HCT116 (cell line): ENCODE results near the gene OSBP2.

Source experiments
- JUND ChIP-seq: IDR thresholded peaks from 2 replicates; pipeline ENCODE4 v1.6.1; 2012
- MAX ChIP-seq: IDR thresholded peaks from 2 replicates; pipeline ENCODE4 v1.6.1; 2012
- POLR2A ChIP-seq: IDR thresholded peaks from 2 replicates; pipeline ENCODE4 v1.7.0; 2011; ENCODE audit warnings: borderline replicate concordance; ENCODE audit not compliant: insufficient read depth, insufficient read length; ENCODE audit errors: extremely low read depth
- RAD21 ChIP-seq: IDR thresholded peaks from 2 replicates; pipeline ENCODE4 v1.6.1; 2012; ENCODE audit warnings: low read depth, mild to moderate bottlenecking
- SP1 ChIP-seq: IDR thresholded peaks from 2 replicates; pipeline ENCODE4 v1.6.1; 2012; ENCODE audit warnings: low read depth
- ZNF274 ChIP-seq: fragments of 200-500 bp; sonication (Bioruptor generic); IDR thresholded peaks from 2 replicates; pipeline ENCODE4 v1.6.1; 2014; ENCODE audit warnings: mild to moderate bottlenecking, low read depth, low read length, inconsistent platforms
- TF ChIP-seq, protein P1 (sequence below), 3 experiments: fragments of 200-600 bp in 1 of 3; sonication (generic) in 1 of 3; IDR thresholded peaks in 2 of 3; conservative IDR thresholded peaks in 1 of 3; 2 replicates each; pipeline ENCODE4 v1.5.1; 2012 to 2017; ENCODE audit warnings: low read depth in 2 of 3, low read length in 2 of 3, antibody characterized with exemption in 1 of 3, borderline replicate concordance in 1 of 3, control low read depth in 1 of 3, mild to moderate bottlenecking in 1 of 3, mixed read lengths in 1 of 3, mixed run types in 1 of 3, moderate library complexity in 1 of 3; ENCODE audit not compliant: insufficient read depth in 1 of 3

DNA sequence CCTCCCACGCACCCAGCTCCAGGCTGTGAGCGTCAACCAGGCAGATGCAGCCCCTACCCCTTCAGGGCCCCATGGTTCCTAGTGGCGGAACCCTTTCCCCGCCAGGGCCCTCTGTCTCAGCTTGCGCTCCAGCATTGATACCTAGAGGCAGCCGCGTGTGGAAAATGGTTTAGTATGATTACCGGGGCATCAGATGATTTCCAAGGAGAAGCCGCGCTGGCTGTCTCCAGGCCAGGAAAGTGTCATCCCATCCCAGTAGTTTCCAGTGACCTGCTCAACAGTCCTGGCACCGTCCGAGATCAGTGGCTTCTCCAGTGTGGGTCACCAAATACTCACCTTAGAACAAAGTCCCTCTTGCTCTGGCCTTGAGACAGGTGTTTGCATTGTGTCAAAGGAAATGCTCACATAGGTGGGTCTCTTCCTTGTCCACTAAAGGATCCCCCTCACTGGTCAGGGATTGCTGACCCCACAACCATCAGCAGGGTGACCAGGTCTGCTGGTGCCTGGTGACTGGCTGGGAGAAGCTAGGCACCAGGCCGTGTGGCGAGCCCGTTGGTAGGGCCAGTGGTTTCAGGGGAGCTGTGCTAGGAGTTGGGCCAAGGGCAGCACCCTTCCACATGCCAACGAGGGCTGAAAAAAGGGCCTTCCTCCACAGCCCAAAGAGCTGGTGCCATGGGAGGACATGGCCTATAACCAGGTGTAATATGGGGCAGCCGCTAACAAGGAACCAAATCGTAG is 164.5 kb downstream of the OSBP2 start:
- TF ChIP-seq, protein P1, sequence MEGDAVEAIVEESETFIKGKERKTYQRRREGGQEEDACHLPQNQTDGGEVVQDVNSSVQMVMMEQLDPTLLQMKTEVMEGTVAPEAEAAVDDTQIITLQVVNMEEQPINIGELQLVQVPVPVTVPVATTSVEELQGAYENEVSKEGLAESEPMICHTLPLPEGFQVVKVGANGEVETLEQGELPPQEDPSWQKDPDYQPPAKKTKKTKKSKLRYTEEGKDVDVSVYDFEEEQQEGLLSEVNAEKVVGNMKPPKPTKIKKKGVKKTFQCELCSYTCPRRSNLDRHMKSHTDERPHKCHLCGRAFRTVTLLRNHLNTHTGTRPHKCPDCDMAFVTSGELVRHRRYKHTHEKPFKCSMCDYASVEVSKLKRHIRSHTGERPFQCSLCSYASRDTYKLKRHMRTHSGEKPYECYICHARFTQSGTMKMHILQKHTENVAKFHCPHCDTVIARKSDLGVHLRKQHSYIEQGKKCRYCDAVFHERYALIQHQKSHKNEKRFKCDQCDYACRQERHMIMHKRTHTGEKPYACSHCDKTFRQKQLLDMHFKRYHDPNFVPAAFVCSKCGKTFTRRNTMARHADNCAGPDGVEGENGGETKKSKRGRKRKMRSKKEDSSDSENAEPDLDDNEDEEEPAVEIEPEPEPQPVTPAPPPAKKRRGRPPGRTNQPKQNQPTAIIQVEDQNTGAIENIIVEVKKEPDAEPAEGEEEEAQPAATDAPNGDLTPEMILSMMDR (IDR thresholded peaks at IDR 0.05 in 2 of 3, conservative IDR thresholded peaks at IDR 0.05 in 1 of 3; ENCODE audit: borderline replicate concordance in 1 of 3, insufficient read depth in 1 of 3, low read depth in 2 of 3, low read length in 2 of 3): no peak
- no peak for TF ChIP-seq RAD21
- TF ChIP-seq SP1: no peak
- no peak for TF ChIP-seq ZNF274
- TF ChIP-seq POLR2A: no peak
- TF ChIP-seq MAX: no peak
- TF ChIP-seq JUND: no peak
